ENCODE results near the gene ACKR4.

GRCh38 chr3:132641837-132642538, 44.9 kb downstream of the ACKR4 start:
- TF ChIP-seq CTCF (conservative IDR thresholded peaks at IDR 0.05; ENCODE audit: low read length) (peak; percentile 81), EZH2phosphoT487 (IDR thresholded peaks at IDR 0.05; ENCODE audit: borderline replicate concordance) (no peak)

Data from Loucy (cell line).